Middle frontal gyrus (tissue), 1 donor: Measurements from ENCODE around the gene TNIK.
"Not testable (repeated sequence)": the region's sequence is repeated elsewhere in the genome, so short reads cannot be mapped to it uniquely, and the experiment has no call there.

Source experiments
- DNase-seq: peaks from one replicate; pipeline ENCODE4 v3.0.0-alpha.2; 2015; ENCODE audit warnings: low spot score; ENCODE audit errors: extremely low spot score

Gene TNIK

DNA sequence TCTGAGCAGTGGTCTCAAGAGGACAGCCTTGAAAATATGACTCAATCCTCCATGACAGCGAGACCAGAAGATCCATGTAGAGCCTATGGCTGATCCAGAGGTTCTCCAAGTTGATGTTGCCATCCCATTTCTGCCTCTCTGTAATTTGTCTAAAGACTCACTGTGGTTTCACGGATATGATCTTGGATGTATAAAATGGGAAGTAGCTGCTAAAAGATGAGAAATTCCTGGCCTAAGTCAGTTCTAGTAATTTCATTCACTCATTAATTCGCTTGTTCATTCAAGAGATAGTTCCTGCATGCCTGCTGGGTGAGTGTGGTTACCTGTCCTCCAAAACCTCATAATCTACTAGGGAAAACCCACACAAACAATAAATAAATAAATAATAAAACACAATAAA lies 145.9 kb downstream of the TNIK start:
- no peak for DNase-seq

DNA sequence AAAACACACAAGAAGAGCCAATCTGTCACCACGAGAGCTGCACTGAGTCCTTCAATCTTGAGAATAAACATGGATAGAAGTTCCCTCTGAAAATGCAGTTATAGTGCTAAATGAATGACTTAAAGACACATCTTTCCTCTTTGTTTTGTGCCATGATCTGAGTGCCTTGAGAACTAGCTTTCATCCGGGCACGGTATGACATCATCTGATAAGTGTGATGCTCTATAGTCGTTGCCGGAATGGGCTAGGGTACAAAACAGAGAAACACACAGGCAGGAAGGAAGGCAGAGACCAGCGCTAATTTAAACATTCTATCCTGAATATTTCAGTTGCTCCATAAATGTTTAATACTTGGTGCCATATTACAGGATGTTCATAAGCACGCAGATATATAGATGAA lies 146.5 kb downstream of the TNIK start:
- DNase-seq: no peak

DNA sequence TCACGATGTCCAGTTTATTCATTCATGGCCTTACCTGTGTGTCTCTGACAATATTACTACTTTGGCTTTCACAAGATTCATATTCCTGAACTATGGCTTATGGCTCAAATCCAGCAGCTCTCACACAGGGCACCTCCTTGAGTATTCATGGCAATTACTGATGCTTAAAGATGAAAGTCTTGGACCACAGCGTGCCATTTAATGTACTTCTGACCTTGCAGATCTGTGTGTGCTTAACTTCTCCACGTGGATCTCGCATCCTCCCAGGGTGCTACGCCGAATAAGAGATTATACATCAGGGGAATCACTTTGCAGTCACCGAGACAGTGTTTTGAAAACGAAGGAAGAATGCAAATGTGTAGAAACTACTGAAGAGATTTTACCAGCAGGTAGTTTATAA lies 147.5 kb downstream of the TNIK start:
- no peak for DNase-seq

DNA sequence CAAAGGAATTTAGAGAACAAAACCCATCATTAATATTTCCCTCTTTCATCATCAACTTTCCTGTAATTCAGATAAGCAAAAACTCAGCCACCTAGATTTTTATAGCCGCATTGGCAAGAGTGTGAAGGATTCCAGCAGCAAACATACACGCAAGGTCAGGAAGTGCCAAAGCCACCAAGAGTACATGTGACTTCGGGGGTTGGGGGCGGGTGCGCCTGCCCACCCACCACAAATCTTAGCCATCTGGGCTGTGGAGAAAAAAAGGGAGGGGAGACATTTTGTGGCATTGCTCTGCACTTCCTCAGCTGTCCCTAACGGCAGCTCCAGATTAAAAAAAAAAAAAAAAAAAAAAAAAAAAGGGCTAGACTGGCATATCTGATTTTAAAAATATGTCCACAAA lies 148.4 kb downstream of the TNIK start:
- no peak for DNase-seq

DNA sequence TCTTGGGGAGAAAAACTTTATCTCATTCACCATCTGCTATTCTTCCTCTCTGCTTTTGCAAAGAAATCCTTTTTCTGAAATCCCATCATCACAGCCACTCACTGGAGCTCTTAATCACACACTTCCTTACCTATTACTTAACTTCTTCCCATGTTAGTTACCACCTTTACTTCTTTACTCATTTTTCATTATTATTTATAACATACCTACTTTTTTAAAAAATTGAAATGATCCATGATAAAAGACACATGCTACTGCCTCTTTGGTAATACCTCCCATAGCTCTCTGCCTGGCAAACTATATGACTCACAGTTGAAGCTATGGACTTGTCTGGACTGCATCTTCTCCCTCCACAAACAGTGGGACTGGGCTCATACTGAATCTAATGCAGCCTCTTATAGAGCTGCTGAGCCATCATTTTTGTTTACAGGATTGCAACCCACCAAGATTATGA lies 150.3 kb downstream of the TNIK start:
- DNase-seq: no peak

DNA sequence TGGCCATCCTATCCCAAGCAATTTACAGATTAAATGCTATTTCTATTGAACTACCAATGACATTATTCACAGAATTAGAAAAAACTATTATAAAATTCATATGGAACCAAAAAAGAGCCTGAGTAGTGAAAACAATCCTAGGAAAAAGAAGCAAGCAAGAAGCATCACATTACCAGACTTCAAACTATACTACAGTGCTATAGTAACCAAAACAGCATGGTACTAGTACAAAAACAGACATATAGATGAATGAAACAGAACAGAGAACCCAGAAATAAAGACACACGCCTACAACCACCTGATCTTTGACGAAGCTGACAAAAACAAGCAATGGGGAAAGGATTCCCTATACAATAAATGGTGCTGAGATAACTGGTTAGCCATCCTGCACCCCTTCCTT lies 152.2 kb downstream of the TNIK start:
- no peak for DNase-seq

DNA sequence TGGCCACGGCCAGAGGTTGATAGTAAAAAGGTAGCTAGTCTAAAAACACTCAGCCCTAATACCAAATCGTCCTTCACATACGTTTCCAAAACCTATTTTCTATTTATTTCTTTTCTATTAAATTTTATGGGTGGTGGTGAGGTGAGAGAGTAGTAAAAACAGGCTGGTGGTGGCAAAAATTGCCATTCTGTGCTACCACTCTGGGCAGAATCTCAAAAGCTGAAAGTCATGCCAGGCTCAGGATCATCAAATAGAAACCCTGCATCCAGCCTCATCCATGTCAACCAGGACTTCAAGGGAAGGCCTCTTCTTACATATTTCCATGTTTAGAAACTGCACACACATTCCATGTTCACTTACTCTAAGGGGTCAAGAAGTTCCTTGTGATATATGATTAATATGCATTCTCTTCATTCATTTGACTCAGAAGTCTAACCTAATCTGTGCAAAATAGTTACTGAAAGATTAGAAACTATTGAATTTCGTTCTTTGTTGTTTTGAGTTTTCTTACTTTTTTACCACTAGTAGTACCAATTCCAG lies 153.1 kb downstream of the TNIK start:
- DNase-seq: no peak

DNA sequence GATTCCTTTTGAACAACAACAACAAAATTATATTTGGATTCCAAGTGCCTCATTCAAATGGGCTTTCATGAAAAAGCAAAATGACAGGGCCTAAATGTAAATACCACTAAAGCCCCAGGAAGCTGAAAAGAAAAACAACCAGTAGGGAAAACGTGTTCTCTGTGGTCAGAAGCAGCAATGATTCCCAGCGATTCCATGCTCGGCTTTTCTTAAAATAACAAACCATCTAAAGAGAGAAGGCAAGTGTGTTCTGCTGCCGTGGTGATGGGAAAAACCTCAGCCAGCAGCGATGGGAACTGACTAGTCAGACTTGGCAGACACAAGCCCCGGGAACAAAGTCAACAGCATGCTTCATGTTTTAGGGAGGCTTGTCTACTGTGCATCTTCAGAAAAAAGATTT lies 153.6 kb downstream of the TNIK start:
- peak; percentile 69 for DNase-seq

DNA sequence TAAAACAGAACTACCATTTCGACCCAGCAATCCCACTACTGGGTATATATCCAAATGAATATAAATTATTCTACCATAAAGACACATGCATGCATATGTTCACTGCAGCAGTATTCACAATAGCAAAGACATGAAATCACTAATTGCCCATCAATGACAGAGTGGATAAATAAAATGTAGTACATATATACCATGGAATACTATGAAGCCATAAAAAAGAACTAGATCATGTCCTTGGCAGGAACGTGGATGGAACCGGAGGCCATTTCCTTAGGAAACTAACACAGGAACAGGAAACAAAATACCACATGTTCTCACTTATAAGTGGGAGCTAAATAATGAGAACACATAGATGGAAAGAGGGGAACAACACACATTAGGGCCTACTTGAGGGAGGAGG lies 154.4 kb downstream of the TNIK start:
- DNase-seq: not testable (repeated sequence)

DNA sequence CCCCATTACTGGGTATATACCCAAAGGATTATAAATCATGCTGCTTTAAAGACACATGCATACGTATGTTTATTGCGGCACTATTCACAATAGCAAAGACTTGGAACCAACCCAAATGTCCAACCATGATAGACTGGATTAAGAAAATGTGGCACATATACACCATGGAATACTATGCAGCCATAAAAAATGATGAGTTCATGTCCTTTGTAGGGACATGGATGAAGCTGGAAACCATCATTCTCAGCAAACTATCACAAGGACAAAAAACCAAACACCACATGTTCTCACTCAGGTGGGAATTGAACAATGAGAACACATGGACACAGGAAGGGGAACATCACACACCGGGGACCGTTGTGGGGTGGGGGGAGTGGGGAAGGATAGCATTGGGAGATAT lies 155.7 kb downstream of the TNIK start:
- DNase-seq: not testable (repeated sequence)

DNA sequence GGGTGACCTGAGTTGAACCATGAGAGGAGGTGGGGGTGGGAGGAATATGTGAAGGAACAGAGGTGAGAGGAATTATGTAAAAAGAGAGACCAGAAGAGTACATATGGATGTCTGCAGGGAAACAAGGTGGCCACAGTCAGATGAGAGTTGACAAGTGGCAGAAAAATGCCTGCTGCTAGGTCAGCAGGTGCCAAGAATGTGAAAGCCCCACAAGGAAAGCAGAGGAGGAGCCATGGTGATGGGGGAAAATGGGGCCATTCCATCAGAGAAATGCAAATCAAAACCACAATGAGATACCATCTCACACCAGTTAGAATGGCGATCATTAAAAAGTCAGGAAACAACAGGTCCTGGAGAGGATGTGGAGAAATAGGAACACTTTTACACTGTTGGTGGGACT lies 156.2 kb downstream of the TNIK start:
- not testable (repeated sequence) for DNase-seq

DNA sequence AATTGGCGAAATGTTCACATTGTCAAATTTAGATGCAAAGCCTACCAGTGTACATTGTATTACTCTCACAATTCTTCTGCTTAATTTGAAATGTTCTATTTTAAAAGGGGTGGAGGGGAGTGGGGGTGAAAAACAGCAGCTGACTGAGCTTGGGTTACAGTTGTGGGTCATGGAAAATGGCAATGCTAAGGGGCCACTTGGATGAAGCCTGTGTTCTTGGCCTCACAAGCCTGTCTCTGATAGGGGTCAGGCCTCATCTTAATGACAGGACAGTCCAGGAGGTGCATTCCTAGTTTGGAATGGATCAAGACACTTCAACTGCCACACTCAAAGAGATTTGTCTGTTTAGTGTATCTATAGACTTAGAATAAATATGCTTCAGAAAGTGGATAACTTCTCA lies 158.2 kb downstream of the TNIK start:
- DNase-seq: no peak

DNA sequence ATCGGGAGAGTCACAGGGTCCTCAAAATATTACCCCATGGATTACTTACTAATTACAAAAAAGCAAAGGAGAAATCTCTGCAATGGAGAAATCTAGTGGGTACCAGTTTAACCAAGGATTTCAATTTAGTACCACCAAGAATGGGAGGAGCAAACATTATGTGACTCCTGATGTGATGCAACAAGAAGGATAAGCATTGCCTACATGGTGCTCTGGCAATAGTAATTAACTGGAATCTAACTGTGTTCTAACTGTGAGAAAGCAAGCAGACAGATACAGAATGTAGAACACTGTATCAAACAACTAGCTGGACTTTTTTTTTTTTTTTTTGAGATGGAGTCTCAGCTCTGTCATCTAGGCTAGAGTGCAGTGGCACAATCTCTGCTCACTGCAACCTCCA lies 159.2 kb downstream of the TNIK start:
- DNase-seq: no peak

DNA sequence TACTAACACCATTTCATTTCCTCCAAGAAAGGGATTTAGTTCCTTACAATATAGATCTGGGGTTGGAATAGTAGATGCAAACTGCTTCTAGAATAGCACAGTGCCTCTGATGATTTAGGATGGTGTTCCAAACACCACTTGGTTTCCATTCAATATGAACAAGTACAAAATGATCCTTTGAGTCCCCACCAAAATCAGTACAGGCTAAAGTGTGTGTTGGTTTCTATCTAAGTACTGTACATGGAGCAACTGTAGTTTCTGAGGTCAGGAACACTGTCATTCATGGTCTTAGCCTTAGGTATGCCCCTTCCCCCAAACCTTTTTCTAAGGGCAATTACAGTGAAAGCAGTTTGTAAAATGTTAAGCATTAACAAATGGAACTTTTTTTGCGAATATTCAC lies 162.3 kb downstream of the TNIK start:
- DNase-seq: no peak

DNA sequence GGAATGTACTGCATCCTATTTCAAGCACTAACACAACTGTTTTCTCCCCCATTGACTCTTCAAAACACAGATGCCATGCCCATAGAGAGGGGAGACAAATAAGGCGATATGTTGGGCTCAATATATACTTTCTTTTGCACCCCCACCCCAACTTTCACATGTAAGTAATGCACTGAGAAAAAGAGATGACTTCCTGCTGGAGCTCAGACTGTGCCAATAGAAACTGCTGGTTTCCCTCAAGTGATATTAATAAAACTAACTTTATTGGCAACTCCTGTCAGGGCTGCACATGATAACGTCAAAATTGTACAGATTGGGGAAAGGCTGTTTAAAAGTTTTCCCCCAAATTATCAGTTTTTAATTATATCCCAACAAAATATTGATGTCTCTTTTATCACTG lies 163.0 kb downstream of the TNIK start:
- DNase-seq: no peak

DNA sequence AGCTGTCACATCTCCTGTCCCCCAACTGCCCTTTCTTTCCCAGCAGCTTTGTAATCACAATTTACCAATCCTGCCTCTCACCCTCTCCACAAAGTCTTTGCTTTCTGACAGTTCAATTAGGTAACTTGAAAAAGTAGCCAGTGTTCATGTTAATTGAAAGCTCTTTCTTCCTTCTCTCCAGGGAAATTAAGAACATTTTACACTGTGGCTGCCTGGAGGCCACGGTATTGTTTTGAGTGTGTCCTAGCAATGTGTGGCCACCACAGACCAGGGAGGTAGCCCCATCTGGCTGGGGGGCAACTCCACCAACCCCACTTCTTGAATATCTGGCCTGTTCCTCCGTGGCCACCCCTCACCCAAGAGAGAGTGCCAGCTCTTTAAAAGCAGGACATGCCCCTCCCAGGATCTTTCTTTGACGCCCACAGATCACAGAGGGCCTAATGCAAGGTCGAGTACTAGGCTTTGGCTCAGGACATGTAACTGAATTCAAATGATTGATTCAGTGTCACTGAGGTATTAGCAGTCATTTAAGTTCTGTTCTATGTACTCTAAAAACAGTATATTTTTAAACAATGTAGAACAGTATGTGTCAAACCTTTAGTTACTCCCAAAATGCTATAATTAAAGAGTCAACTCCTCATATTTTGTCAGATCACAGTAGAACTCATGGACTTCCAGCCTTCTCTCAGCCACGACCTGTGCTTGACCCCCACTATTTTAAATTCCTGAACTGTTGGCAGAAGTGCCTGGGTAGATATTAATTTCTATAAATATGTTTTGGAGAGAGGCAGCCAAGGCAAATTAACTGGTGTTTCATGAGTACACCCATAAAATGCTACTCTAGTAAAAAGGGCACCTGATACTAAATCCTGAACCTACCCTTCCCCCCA lies 164.5 kb downstream of the TNIK start:
- no peak for DNase-seq

DNA sequence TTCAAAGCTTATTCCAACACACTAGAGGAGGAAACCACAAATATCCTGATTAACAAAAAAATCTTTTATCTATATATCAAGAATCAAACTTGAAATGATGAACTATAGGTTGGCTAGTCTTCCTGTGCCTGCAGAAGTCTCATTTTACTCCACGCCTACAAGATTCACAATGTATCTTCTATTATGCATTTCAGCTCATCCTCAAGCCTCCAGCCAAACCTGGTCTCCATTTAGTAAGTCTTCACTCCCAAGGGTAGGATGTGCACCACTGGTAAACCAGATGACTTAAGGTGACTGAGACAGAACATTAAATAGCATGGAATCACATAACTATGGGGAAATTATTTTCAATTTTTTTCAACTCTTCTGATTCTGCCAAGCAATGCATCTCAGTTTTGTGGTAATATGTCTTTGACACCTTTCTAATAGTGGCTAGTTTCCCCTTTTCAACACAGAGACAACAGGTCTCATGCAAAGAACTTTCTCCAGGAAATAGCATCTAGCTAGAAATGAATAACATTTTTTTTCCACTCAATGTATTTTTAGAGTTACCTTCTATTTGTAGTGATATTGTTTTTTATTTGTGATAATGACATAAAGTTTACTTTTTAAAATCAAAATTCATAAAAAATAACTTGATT lies 166.9 kb downstream of the TNIK start:
- DNase-seq: no peak

DNA sequence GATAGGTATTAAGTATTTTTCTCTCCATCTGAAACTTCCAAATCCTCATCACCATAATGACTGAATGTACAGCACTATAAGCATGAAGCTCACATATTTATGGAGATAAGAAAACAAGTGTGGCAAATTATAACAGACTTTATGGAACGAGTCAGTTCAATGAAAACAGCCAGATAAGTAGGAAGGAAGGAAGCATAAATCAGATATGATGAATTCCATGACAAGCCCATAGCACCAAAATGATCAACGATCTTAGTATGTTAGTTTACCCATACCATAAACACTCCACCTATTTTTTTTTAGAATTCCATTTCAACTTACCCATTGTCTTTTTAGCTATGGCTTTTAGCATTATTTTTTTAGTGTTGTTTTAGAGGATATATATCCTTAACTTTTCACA lies 169.5 kb downstream of the TNIK start:
- no peak for DNase-seq

DNA sequence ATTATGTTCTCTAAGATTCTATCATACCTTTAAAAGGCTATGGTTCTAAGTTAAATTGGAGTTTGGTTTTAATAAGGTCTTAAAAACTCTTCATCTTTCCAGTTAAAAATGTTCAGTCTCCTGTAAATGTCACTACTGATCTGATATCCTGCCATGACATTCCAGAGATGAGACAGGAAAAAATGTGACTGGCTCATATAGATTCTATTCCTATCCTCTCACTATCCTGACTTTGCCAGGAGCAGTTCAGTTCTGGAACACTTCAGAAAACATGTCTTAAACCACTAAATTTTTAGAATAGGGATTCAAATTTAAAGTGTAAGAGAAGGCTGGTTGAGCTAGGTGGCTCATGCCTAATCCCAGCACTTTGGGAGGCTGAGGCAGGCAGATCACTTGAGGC lies 170.9 kb downstream of the TNIK start:
- no peak for DNase-seq

DNA sequence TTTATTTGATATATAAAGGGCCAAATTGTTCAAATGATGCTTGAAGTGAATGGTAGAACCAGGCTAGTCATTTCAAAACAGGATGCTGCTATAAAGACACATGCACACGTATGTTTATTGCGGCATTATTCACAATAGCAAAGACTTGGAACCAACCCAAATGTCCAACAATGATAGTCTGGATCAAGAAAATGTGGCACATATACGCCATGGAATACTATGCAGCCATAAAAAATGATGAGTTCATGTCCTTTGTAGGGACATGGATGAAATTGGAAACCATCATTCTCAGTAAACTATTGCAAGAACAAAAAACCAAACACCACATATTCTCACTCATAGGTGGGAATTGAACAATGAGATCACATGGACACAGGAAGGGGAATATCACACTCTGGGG lies 172.4 kb downstream of the TNIK start:
- DNase-seq: not testable (repeated sequence)

DNA sequence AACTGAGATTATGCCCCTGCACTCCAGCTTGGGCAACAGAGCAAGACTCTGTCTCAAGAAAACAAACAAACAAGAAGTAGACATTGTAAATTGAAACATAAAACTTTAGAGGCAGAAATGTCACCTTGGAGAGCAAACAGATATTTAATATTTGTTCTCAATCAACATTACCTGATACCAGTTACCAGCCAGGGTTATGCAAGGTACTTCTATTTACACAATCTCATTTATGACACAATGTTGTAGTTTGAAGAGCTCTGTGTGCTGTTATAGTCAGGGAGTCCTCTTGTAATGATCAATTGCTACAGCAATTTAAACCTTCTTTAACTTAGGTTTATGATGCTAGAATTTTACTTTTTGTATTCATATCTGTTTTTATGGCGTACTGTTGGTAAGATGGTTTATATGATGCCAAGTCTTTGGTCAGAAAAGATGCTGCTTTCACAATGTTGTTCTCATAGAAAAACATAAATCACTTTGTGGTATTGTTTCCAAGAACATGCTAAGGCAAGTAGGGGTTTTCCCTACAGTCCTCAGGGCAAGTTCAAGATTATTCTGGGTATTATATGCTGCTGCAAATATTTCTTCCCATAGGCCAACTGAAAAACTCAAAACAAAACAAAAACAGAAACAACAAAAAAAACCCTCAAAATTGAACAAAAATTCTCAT lies 173.5 kb downstream of the TNIK start:
- DNase-seq: no peak

DNA sequence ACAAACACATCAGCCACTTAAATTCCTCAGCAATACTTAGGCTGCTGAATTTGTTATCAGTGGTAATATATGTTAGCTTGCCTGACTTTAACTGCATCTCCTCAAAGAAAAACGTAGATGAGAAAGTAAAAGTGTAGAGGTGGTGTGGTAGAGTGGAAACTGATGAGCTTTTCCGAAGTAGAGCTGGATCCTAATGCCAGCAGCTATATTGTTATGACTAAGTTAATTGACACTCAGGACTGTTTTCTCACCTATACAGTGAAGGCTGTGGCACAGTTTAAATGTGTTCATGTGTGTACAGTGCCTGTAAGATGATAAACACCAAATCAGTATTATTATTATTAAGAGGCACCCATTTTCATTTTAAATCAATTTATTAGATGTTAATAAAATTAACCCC lies 174.9 kb downstream of the TNIK start:
- no peak for DNase-seq
